Tibial nerve (tissue), 4 donors: ENCODE results near the gene CDCA5.

Source experiments
- CTCF ChIP-seq, 5 experiments: fragments of 200-600 bp in 3 of 5; fragments of 450-650 bp in 2 of 5; sonication (generic) in 3 of 5; IDR thresholded peaks; one replicate each; pipeline ENCODE4 v1.5.1; 2016 to 2019; ENCODE audit warnings: antibody characterized with exemption in 5 of 5, mild to moderate bottlenecking in 3 of 5, moderate library complexity in 2 of 5
- EP300 ChIP-seq, 2 donors: sonication (generic); formaldehyde crosslinking; IDR thresholded peaks; one replicate each; pipeline ENCODE4 v1.6.1; 2017; ENCODE audit warnings: antibody characterized with exemption in 2 of 2, mild to moderate bottlenecking in 1 of 2

GRCh38 chr11:65051398-65051858 is 32.4 kb downstream of the CDCA5 start:
- TF ChIP-seq CTCF (IDR thresholded peaks at IDR 0.05) (no peak), EP300 (IDR thresholded peaks at IDR 0.05) (no peak)
